Body of pancreas (tissue), 4 donors: ENCODE measurements around the gene FBXO10. TPM values are rescaled to one million over a fixed set of nuclear protein-coding genes. Genes with fewer than 3 reads are reported as not detected.

Experiments used
- ATAC-seq: fragments of 150-250 bp; one replicate; pipeline ENCODE4 v1.9.1; 2016
- DNase-seq, 4 donors: peaks; one replicate each; pipeline ENCODE4 v3.0.0-alpha.2; 2019
- H3K27ac ChIP-seq, 4 donors: fragments of 200-600 bp; sonication (generic); 1 replicate in 3 of 4; 2 replicates in 1 of 4; pipeline versions ENCODE4 v1.5.1 to v1.6.1; 2016 to 2019; ENCODE audit warnings: mild to moderate bottlenecking in 1 of 4, mixed read lengths in 1 of 4, moderate library complexity in 1 of 4
- H3K27me3 ChIP-seq, 2 donors: fragments of 200-600 bp; sonication (generic); one replicate each; pipeline ENCODE4 v1.6.0; 2016; ENCODE audit warnings: mild to moderate bottlenecking in 1 of 2
- H3K36me3 ChIP-seq, 2 donors: fragments of 200-600 bp; sonication (generic); replicated peaks in 1 of 2; 2 replicates each; pipeline ENCODE4 v1.5.1; 2016; ENCODE audit warnings: low read depth in 2 of 2; ENCODE audit not compliant: insufficient read depth in 1 of 2
- H3K4me1 ChIP-seq: fragments of 200-600 bp; sonication (generic); one replicate; pipeline ENCODE4 v1.6.0; 2016
- H3K4me3 ChIP-seq, 2 donors: fragments of 200-600 bp; sonication (generic); 1 replicate in 1 of 2; 2 replicates in 1 of 2; pipeline ENCODE4 v1.5.1; 2016 to 2019
- H3K9me3 ChIP-seq, 3 donors: fragments of 200-600 bp; sonication (generic); 1 replicate in 2 of 3; 2 replicates in 1 of 3; pipeline ENCODE4 v1.5.1; 2016
- POLR2A ChIP-seq, 3 donors: fragments of 450-650 bp; IDR thresholded peaks; one replicate each; pipeline ENCODE4 v1.6.1; 2016; ENCODE audit warnings: antibody characterized with exemption in 3 of 3, mild to moderate bottlenecking in 2 of 3
- WGBS, 2 donors: methylation state at CpG; one replicate each; pipeline ENCODE4 v1.1.5; 2017; 5-methylcytosine and 5-hydroxymethylcytosine counted together
- intact Hi-C: fragments of 100-400 bp; cut with DNase I; formaldehyde crosslinking; loops from one replicate; pipeline ENCODE4 v1.15.1; 2023
- total RNA-seq, 2 donors: library from RNA; depleted of rRNA; stranded (reverse); fragments of >200 nt; gene quantifications; one replicate each; pipeline ENCODE4 v1.1.0, GENCODE V29; 2016
- TF ChIP-seq, protein P1 (sequence below), 7 experiments: fragments of 450-650 bp in 4 of 7; fragments of 200-600 bp in 3 of 7; sonication (generic) in 3 of 7; IDR thresholded peaks; one replicate each; pipeline ENCODE4 v1.5.1; 2016 to 2019; ENCODE audit warnings: antibody characterized with exemption in 7 of 7

Gene FBXO10
- total RNA-seq, 2 donors from 2014 or later = 13.2 to 15.3 TPM

DNA sequence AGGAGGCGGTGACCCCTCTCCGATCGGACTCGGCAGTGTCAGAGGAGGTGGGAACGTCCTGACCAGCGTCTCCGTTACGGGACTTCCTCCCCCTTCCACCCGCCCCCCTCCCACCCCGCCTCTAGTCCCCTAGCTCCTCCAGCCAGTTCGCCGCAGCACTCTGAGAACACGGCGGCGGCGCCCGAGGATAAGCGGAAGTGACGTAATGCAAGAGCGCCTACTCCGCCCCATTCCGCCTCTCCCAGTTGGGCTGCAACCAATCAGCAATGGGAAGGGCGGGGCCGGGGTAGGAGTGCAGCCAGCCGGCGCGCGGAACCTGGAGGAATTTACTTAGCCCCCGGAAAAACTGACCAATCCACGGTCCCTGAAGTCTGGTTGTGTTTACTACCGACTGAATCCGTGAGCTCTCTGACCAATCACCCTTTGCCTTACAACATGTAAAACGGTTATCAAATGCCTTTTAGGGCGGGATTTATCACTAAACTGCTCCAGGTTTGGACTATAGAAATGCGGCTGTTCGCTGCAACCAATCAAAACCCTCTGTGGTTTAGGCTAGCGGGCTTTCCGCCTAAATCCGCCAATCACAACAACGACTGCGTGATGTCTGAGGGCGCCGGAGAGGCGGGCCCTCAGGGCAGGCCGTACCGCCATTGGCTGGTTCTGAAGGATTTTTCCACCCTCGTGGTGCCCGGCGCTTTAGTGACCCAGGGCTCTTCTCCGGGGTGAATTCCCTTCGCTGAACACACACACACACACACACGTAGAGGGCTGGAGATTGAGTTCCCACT lies 110.7 kb downstream of the FBXO10 start, which contains the start of gene ZBTB5:
TSS of gene ZBTB5 (minus strand) at position 202 of the 788 bp plus-strand sequence. CDS start 22,899 bp downstream, outside the sequence.
- DNase-seq (peak; percentile 98 to 99 (median 99)), ATAC-seq (peak; percentile 90)
- no peaks in the 10 kb centered on the region for H3K27me3 ChIP-seq
- H3K4me3 ChIP-seq = peak within 1 kb of the TSS; percentile 73 to 96
- WGBS, 2 donors = 0% methylated on average over 51 of the region's 52 CpGs; no CpG with 5 or more reads in 1 of the 2 donors
- H3K36me3 ChIP-seq = no peaks in the 10 kb centered on the region
- H3K27ac ChIP-seq = peak within 1 kb of the TSS; percentile 96 to 99 (median 98)
- peak in 2 of 3 donors; percentile 86 to 91 for TF ChIP-seq POLR2A (IDR thresholded peaks at IDR 0.05)
- TF ChIP-seq, protein P1, sequence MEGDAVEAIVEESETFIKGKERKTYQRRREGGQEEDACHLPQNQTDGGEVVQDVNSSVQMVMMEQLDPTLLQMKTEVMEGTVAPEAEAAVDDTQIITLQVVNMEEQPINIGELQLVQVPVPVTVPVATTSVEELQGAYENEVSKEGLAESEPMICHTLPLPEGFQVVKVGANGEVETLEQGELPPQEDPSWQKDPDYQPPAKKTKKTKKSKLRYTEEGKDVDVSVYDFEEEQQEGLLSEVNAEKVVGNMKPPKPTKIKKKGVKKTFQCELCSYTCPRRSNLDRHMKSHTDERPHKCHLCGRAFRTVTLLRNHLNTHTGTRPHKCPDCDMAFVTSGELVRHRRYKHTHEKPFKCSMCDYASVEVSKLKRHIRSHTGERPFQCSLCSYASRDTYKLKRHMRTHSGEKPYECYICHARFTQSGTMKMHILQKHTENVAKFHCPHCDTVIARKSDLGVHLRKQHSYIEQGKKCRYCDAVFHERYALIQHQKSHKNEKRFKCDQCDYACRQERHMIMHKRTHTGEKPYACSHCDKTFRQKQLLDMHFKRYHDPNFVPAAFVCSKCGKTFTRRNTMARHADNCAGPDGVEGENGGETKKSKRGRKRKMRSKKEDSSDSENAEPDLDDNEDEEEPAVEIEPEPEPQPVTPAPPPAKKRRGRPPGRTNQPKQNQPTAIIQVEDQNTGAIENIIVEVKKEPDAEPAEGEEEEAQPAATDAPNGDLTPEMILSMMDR (IDR thresholded peaks at IDR 0.05) = peak in 1 of 7 experiments; percentile 5
- no peaks in the 10 kb centered on the region for H3K9me3 ChIP-seq
- H3K4me1 ChIP-seq = peaks cover 33% of the 10 kb centered on the region
- intact Hi-C loops = no loop called here

DNA sequence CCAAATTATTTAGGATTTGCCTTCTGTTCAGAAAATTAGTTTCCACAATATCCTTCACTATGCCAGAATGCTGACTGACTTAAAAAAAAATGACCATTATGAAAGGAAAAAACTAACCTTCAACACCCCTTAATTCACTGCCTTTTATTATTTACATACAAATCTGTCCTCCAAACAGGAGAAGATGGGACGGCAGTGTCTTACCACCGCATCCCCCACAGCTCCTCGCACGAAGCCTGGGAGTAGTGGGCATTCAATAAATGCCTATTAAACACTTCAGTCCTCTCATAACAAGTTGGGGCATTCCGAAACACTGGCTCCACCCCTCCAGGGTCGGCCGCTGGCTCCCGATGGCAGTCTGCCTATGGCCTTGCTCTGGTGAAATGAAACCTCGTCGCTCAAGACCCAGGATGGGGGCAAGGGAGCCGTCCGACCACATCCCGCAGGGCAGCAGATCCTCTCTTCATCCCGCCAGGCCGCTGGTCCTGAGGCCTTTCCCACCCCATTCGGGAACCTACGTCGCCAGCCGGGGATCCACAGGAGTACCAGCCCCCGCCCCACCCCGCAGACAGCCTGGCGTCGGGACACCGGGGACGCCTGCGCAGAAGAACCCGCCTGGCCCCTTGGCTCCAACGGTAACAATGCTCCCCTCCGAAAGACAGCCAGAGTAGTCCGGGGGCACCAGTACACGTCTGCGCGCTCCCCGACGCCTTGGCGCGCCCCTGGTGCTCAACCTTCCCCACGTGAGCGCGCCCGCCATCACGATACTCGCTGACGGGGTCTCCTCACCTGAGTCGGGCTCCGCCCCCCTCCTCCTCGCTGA lies 111.5 kb downstream of the FBXO10 start:
- ATAC-seq (peak; percentile 27), DNase-seq (peak; percentile 77 to 82 (median 78))
- WGBS, 2 donors = 0% methylated on average over 13 to 45 of the region's 47 CpGs
- Histone ChIP-seq H3K4me1 (peaks cover 33% of the 10 kb centered on the region), H3K4me3 (peak overlapping the region; percentile 73 to 96), H3K27me3 (no peaks in the 10 kb centered on the region), H3K27ac (peak overlapping the region; percentile 96 to 99 (median 98)), H3K9me3 (no peaks in the 10 kb centered on the region), H3K36me3 (no peaks in the 10 kb centered on the region)
- TF ChIP-seq POLR2A (IDR thresholded peaks at IDR 0.05) = peak; percentile 32 to 78 (median 72)
- TF ChIP-seq, protein P1 (IDR thresholded peaks at IDR 0.05) = peak in 1 of 7 experiments; percentile 8
- intact Hi-C loops = no loop called here

DNA sequence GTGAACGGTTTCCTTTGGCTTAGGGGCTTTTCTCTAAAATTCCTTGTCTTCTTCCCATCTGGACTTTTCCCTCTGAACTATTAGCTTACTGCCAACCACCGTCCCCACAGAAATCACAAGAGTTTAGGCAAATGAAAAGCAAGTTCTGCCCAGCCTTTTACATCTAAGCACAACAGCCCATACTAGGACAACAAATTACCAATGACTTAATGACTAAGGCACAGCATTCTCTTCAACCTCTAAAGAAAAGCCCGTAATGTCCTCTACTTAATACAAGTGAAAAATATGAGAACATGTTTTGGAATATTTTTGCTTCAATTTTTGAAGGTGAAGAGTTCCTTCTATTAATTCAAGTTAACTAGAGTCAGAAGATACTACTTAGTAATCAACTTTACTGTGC lies 112.2 kb downstream of the FBXO10 start:
- DNase-seq = no peak
- 16 to 20% methylated on average over 3 of the region's 3 CpGs for WGBS, 2 donors
- intact Hi-C loops = no loop called here
- H3K36me3 ChIP-seq = no peaks in the 10 kb centered on the region
- peaks cover 33% of the 10 kb centered on the region for H3K4me1 ChIP-seq
- peak overlapping the region in 3 of 4 donors; percentile 96 to 99 (median 98) for H3K27ac ChIP-seq
- peak overlapping the region; percentile 73 to 96 for H3K4me3 ChIP-seq
- TF ChIP-seq POLR2A (IDR thresholded peaks at IDR 0.05) = no peak
- TF ChIP-seq, protein P1 (IDR thresholded peaks at IDR 0.05) = no peak
- ATAC-seq = no peak
- H3K27me3 ChIP-seq = no peaks in the 10 kb centered on the region
- H3K9me3 ChIP-seq = no peaks in the 10 kb centered on the region

Other genes with a start within 250 kb of the FBXO10 start
- gene GRHPR, start 153.7 kb downstream of the FBXO10 start, total RNA-seq = 10 to 100 TPM; 61.0 to 95.3 TPM
- gene ZBTB5, start 110.9 kb downstream of the FBXO10 start, total RNA-seq = 1 to 10 TPM; 8.8 to 9.9 TPM
- gene POLR1E, start 90.4 kb downstream of the FBXO10 start, total RNA-seq = 10 to 100 TPM in 1 of 2 donors, 1 to 10 TPM in 1; 9.6 to 15.0 TPM
- 10 to 100 TPM; 37.6 to 48.8 TPM for gene TOMM5, start 16.2 kb upstream of the FBXO10 start, total RNA-seq
- gene FRMPD1, start 74.6 kb upstream of the FBXO10 start, total RNA-seq = under 1 TPM; 0.66 to 0.78 TPM
- 1 to 10 TPM; 2.6 to 6.7 TPM for gene TRMT10B, start 177.4 kb upstream of the FBXO10 start, total RNA-seq
- gene EXOSC3, start 208.7 kb upstream of the FBXO10 start, total RNA-seq = 10 to 100 TPM; 33.2 to 47.8 TPM
- gene DCAF10, start 224.4 kb upstream of the FBXO10 start, total RNA-seq = 10 to 100 TPM; 12.7 to 14.5 TPM